Posterior vena cava (tissue), 2 donors: ENCODE measurements around the gene ADAM30. TPM values are rescaled to one million over a fixed set of nuclear protein-coding genes. Genes with fewer than 3 reads are reported as not detected.

Source experiments
- total RNA-seq, 2 donors: library from RNA; stranded (reverse); fragmentation: NEBNext Ultra II Directional; extraction: Animal tissue kit (Norgen Biotek cat#: 25700); gene quantifications; one replicate each; pipeline ENCODE4 v1.2.1, GENCODE V29; 2021
- donor health status: DM: yes; HTN: yes; CAD: no.
- donor health status: DM: yes; HTN: yes; CAD: no.

The ADAM30 gene
- total RNA-seq, 2 donors from 2014 or later: not detected

Other genes starting within 250 kb of the ADAM30 start
- 1 to 10 TPM; 5.0 to 5.9 TPM for gene ZNF697, start 248.2 kb downstream of the ADAM30 start, total RNA-seq
- gene PHGDH, start 184.6 kb downstream of the ADAM30 start, total RNA-seq: 10 to 100 TPM; 27.8 to 86.4 TPM
- not detected for gene HMGCS2, start 127.6 kb downstream of the ADAM30 start, total RNA-seq
- not detected for gene REG4, start 85.1 kb downstream of the ADAM30 start, total RNA-seq
- 100 to 1,000 TPM; 126 to 151 TPM for gene NOTCH2, start 173.1 kb upstream of the ADAM30 start, total RNA-seq